Kidney (tissue), 14 donors: ENCODE measurements around the gene ABCG8. TPM values are rescaled to one million over a fixed set of nuclear protein-coding genes. Genes with fewer than 3 reads are reported as not detected.
A peak's percentile ranks its signal among the peaks of the same experiment; 100 is the strongest.

ENCODE experiments used
- DNase-seq, 5 donors: peaks; one replicate each; pipeline ENCODE4 v3.0.0-alpha.2; 2013 to 2020
- FAIRE-seq: peaks from 2 replicates; lab custom pipeline; 2012; peaks lifted over from hg19 to GRCh38; lab: Jason Lieb, UNC
- H3K27ac ChIP-seq, 2 donors: one replicate each; pipeline ENCODE4 v1.7.0; 2013; ENCODE audit warnings: low read depth in 2 of 2, low read length in 2 of 2, inconsistent platforms in 1 of 2
- H3K27me3 ChIP-seq: one replicate; pipeline ENCODE4 v1.7.1; 2013; ENCODE audit warnings: low read length, inconsistent platforms; ENCODE audit not compliant: control insufficient read depth, insufficient read depth
- H3K36me3 ChIP-seq, 3 donors: one replicate each; pipeline versions ENCODE4 v1.7.0 to v1.7.1; 2013; ENCODE audit warnings: low read length in 3 of 3, control low read depth in 1 of 3, inconsistent platforms in 1 of 3; ENCODE audit not compliant: insufficient read depth in 3 of 3, control insufficient read depth in 2 of 3
- H3K4me1 ChIP-seq, 3 donors: one replicate each; pipeline versions ENCODE4 v1.7.0 to v1.7.1; 2013; ENCODE audit warnings: low read length in 3 of 3, inconsistent platforms in 1 of 3, low read depth in 1 of 3; ENCODE audit not compliant: control insufficient read depth in 2 of 3, insufficient read depth in 2 of 3
- H3K4me3 ChIP-seq, 3 donors: one replicate each; pipeline versions ENCODE4 v1.7.0 to v1.8.1; 2013; ENCODE audit warnings: low read length in 3 of 3, control low read depth in 1 of 3, inconsistent platforms in 1 of 3
- H3K9ac ChIP-seq, 3 donors: one replicate each; pipeline versions ENCODE4 v1.7.0 to v1.7.1; 2013; ENCODE audit warnings: low read length in 3 of 3, control low read depth in 1 of 3, inconsistent platforms in 1 of 3
- H3K9me3 ChIP-seq, 3 donors: one replicate each; pipeline versions ENCODE4 v1.7.0 to v1.7.1; 2013; ENCODE audit warnings: low read length in 3 of 3, control low read depth in 1 of 3, inconsistent platforms in 1 of 3; ENCODE audit not compliant: control insufficient read depth in 2 of 3, insufficient read depth in 1 of 3
- intact Hi-C: fragments of 100-400 bp; cut with DNase I; formaldehyde crosslinking; loops from one replicate; pipeline ENCODE4 v1.11.1; 2022
- polyA plus RNA-seq: library from polyadenylated mRNA; stranded (reverse); fragments of 350-450 nt; fragmentation: Illumina TruSeq; extraction: RNeasy Lipid Tissue Mini Kit (QIAGEN cat#74804); gene quantifications from one replicate; pipeline ENCODE4 v1.2.3, GENCODE V29; 2014; ENCODE audit warnings: low read depth, low replicate concordance; ENCODE audit not compliant: insufficient read depth
- total RNA-seq: library from RNA; stranded (reverse); fragmentation: NEBNext Ultra II Directional; extraction: Animal tissue kit (Norgen Biotek cat#: 25700); gene quantifications from one replicate; pipeline ENCODE4 v1.2.1, GENCODE V29; 2021
- TF ChIP-seq, protein P1 (sequence below): IDR thresholded peaks from 3 replicates; pipeline ENCODE4 v1.5.1; 2012; ENCODE audit warnings: mild to moderate bottlenecking, moderate library complexity, borderline replicate concordance; ENCODE audit not compliant: insufficient read depth; ENCODE audit errors: extremely low read depth
- donor health status: control.
- donor health status: control.
- donor health status: control.
- donor health status: control.
- donor health status: control.
- donor health status: DM: yes; HTN: yes; CAD: no.
- donor health status: Normal renal cell carcinoma (clear cell type).

ABCG8 gene
- total and polyA plus RNA-seq, 2 donors from 2014 or later: 0.09 to 0.13 TPM

DNA sequence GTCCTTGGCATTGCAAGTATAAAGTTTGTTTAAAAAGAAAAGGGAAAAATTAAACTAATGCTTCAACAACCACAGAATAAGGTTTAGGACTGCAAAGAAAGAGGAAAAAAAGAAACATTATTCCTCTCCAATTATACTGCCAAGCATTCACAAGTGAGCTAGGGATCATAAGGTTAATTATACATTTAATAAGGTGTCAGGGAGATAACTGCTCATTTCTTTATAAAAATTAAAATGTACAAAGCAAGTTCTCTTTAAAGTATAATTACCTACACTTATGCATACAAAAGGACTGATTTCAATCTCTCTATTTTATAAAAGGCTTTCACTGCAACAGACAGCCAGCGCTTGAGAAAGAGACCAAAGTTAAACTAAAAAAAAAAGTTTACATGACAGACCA, 58.1 kb downstream of the ABCG8 start:
- H3K9ac ChIP-seq: no peak overlapping the region
- peaks cover 3 to 48% (median 28%) of the 10 kb centered on the region in 3 donors for H3K36me3 ChIP-seq
- H3K27me3 ChIP-seq: no peaks in the 10 kb centered on the region
- FAIRE-seq (no peak), DNase-seq (no peak)
- TF ChIP-seq, protein P1, sequence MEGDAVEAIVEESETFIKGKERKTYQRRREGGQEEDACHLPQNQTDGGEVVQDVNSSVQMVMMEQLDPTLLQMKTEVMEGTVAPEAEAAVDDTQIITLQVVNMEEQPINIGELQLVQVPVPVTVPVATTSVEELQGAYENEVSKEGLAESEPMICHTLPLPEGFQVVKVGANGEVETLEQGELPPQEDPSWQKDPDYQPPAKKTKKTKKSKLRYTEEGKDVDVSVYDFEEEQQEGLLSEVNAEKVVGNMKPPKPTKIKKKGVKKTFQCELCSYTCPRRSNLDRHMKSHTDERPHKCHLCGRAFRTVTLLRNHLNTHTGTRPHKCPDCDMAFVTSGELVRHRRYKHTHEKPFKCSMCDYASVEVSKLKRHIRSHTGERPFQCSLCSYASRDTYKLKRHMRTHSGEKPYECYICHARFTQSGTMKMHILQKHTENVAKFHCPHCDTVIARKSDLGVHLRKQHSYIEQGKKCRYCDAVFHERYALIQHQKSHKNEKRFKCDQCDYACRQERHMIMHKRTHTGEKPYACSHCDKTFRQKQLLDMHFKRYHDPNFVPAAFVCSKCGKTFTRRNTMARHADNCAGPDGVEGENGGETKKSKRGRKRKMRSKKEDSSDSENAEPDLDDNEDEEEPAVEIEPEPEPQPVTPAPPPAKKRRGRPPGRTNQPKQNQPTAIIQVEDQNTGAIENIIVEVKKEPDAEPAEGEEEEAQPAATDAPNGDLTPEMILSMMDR: no peak
- no peak overlapping the region for H3K4me3 ChIP-seq
- intact Hi-C loops: no loop called here
- H3K27ac ChIP-seq: no peak overlapping the region
- no peaks in the 10 kb centered on the region for H3K9me3 ChIP-seq
- H3K4me1 ChIP-seq: no peaks in the 10 kb centered on the region

DNA sequence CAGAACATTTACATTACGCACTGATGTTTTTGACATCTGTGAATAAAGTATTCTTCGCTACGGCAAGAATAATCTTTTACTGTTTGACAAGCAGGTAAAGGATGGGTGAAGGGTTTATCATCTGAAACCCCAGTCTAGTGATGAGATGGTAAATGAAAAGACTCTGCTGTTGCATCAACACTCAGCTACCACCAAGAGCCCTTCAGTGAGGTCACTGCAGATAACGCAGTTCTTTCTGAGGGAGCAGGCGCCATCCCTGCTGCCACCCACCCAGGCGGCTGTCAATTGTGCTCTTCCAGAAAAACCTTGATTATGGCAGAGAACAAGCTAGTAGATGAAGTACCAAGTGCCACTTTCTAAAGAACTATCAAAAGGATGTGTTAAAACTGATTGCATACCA, 58.7 kb downstream of the ABCG8 start:
- no peak for DNase-seq
- Histone ChIP-seq H3K9me3 (no peaks in the 10 kb centered on the region), H3K27ac (no peak overlapping the region), H3K4me1 (no peaks in the 10 kb centered on the region), H3K9ac (no peak overlapping the region), H3K36me3 (peaks cover 0 to 42% (median 28%) of the 10 kb centered on the region in 3 donors), H3K4me3 (no peak overlapping the region), H3K27me3 (no peaks in the 10 kb centered on the region)
- no peak for FAIRE-seq
- intact Hi-C loops: no loop called here
- TF ChIP-seq, protein P1: no peak

DNA sequence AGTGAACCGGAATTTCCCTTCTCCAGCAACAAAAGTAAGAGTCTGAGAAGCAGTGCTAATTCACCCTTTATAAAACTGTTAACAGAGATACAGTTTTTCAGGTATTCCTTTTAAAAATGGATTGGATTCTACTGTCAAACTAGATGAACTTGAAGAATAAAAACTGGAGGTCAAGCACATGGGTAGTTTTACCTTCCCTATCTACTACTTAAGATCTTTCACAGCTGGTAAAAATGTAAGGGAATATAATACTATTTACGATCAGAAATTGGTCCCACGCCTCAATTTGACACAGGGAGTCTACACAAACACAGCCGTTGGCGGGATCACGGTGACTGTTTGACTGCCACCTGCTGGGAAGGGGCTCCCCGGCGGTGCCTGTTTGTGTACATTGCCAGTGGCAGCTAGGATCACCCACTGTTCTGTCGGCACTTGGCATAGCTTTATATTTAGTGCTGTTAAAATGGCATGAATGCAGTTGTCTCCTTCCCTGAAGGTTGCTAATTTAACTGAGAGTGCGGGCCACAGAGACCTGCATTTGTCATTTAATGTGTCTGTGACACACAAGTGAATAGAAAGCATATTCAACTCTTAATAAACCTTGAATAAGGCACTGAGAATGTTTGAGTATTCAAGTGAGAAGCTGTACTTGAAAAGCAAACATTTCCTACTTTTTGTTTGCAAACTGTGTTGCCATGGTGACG, 59.5 kb downstream of the ABCG8 start:
- Histone ChIP-seq H3K36me3 (peaks cover 0 to 36% (median 25%) of the 10 kb centered on the region in 3 donors), H3K4me1 (no peaks in the 10 kb centered on the region), H3K27ac (no peak overlapping the region), H3K9ac (no peak overlapping the region), H3K27me3 (no peaks in the 10 kb centered on the region), H3K9me3 (no peaks in the 10 kb centered on the region), H3K4me3 (no peak overlapping the region)
- TF ChIP-seq, protein P1: peak; percentile 35
- intact Hi-C loops: no loop called here
- DNase-seq: peak in 3 of 5 donors; percentile 54 to 63 (median 55)
- FAIRE-seq: no peak
